Occipital lobe (tissue), 2 donors: ENCODE data around the gene RNF175. TPM values are rescaled to one million over a fixed set of nuclear protein-coding genes. Genes with fewer than 3 reads are reported as not detected.
"Not testable (repeated sequence)": the region's sequence is repeated elsewhere in the genome, so short reads cannot be mapped to it uniquely, and the experiment has no call there.

Source experiments
- DNase-seq: peaks from one replicate; lab custom pipeline; 2025; lab: John Stamatoyannopoulos, UW
- total RNA-seq: library from RNA; depleted of rRNA; stranded (reverse); fragments of >200 nt; gene quantifications from one replicate; pipeline ENCODE4 v1.2.3, GENCODE V29; 2014

The RNF175 gene
- total RNA-seq, 1 donor from 2014 or later: 26.7 TPM

GRCh38 chr4:153684182-153684970 lies 75.4 kb downstream of the RNF175 start, which contains the start of gene TLR2:
TSS of gene TLR2 (plus strand) at chr4:153684280. CDS start at chr4:153702908, 18,628 bp downstream.
- DNase-seq: no peak

GRCh38 chr4:153683763-153684181 lies 76.1 kb downstream of the RNF175 start:
- DNase-seq: no peak

GRCh38 chr4:153679486-153679885 lies 80.3 kb downstream of the RNF175 start:
- no peak for DNase-seq

GRCh38 chr4:153676984-153677383 lies 82.8 kb downstream of the RNF175 start:
- DNase-seq: no peak

- DNase-seq: no peak
Measured at GRCh38 chr4:153676486-153676885, 83.3 kb downstream of the RNF175 start.

GRCh38 chr4:153669838-153670237 lies 90.0 kb downstream of the RNF175 start:
- no peak for DNase-seq

- no peak for DNase-seq
Measured at GRCh38 chr4:153668647-153669046, 91.2 kb downstream of the RNF175 start.

GRCh38 chr4:153666505-153666904 lies 93.3 kb downstream of the RNF175 start:
- not testable (repeated sequence) for DNase-seq

- no peak for DNase-seq
Measured at GRCh38 chr4:153663667-153664066, 96.2 kb downstream of the RNF175 start.

GRCh38 chr4:153661908-153662307 lies 97.9 kb downstream of the RNF175 start:
- DNase-seq: no peak

- DNase-seq: no peak
Measured at GRCh38 chr4:153661215-153661822, 98.5 kb downstream of the RNF175 start.

Other genes with a start within 250 kb of the RNF175 start
- gene TLR2, start 75.7 kb downstream of the RNF175 start, total RNA-seq: 1.6 TPM
- 1.1 TPM for gene SFRP2, start 29.1 kb upstream of the RNF175 start, total RNA-seq